ENCODE results near the gene OR52E5.

OR52E5 gene

DNA sequence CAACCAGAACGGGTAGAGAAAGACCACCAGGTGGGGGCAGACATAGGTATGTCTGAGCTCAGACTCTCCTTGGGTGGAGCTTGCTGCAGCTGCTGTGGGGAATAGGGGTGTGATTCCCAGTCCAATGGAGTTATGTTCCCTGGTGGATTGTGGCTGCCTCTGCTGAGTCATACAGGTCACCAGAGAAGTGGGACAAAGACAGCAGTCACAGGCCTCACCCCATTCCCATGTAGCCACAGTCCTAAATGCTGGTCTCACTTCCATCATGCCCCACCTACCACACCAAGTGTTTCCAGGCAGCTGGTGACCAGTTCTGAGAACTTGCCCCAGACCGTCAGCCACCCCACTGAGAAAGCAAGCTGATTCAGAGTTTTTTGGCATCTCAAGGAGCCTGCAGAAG is 17.5 kb downstream of the OR52E5 start:
- POLR2A ChIA-PET (ENCODE audit: low non-redundant PET): no interaction called here
- no peak for DNase-seq (ENCODE audit: low spot score)
- no peak overlapping the region for H3K27ac ChIP-seq
- TF ChIP-seq, protein P1, sequence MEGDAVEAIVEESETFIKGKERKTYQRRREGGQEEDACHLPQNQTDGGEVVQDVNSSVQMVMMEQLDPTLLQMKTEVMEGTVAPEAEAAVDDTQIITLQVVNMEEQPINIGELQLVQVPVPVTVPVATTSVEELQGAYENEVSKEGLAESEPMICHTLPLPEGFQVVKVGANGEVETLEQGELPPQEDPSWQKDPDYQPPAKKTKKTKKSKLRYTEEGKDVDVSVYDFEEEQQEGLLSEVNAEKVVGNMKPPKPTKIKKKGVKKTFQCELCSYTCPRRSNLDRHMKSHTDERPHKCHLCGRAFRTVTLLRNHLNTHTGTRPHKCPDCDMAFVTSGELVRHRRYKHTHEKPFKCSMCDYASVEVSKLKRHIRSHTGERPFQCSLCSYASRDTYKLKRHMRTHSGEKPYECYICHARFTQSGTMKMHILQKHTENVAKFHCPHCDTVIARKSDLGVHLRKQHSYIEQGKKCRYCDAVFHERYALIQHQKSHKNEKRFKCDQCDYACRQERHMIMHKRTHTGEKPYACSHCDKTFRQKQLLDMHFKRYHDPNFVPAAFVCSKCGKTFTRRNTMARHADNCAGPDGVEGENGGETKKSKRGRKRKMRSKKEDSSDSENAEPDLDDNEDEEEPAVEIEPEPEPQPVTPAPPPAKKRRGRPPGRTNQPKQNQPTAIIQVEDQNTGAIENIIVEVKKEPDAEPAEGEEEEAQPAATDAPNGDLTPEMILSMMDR (conservative IDR thresholded peaks at IDR 0.05; ENCODE audit: low read depth): no peak
- CTCF ChIA-PET: no interaction called here

DNA sequence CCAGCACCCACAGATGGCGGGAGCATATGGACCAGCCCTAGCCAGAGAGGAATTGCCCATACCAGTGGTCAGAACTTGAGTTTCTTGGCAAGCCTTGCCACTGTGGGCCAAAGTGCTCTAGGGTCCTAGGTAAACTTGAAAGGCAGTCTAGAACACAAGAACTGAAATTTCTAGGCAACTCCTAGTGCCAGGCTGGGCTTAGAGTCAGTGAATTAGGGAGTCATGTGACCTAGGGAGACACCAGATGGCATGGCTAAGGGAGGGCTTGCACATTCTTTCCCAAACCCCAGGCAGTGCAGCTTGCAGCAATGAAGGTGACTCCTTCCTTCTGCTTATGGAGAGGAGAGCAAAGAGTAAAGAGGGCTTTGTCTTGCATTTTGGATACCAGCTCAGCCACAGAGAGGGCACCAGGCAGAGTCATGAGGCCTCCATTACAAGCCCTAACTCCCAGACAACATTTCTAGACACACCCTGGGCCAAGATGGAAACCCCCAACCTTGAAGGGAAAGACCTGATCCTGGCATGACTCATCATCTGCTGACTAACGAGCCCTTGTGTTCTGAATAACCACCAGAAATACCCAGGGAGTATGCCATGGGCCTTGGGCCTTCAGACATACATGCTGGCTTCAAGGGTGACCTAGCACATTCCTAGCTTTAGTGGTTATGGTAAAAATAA is 29.9 kb downstream of the OR52E5 start:
- DNase-seq (ENCODE audit: low spot score): peak; percentile 10
- TF ChIP-seq, protein P1 (conservative IDR thresholded peaks at IDR 0.05; ENCODE audit: low read depth): no peak
- POLR2A ChIA-PET (ENCODE audit: low non-redundant PET): no interaction called here
- no peak overlapping the region for H3K27ac ChIP-seq
- CTCF ChIA-PET: interaction anchor here (0.6 to 0.7 kb wide), 3 partner anchors 8 to 720 kb away, joined by 3 to 5 read pairs (median 3); no protein-coding TSS in a partner anchor

DNA sequence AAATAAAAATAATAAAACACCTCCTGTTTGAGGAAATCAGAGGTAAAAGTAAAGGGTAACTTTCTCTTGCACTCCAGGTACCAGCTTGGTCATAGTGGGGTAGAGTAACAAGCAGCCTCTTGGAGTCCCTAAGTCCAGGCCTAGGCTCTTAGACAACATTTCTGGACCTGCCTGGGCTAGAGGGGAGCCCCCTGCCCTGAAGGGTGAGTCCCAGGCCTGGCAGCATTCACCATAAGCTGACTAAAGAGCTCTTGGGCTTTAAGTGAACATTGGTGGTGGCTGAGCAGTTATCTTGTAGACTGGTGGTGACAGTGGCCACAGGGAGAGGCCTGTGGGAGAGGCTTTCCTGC is 30.4 kb downstream of the OR52E5 start:
- ChIA-PET POLR2A (ENCODE audit: low non-redundant PET) (no interaction called here), CTCF (interaction anchor here (0.6 to 0.7 kb wide), 2 partner anchors 8 to 721 kb away, joined by 3 read pairs; no protein-coding TSS in a partner anchor)
- no peak overlapping the region for H3K27ac ChIP-seq
- DNase-seq (ENCODE audit: low spot score): no peak
- TF ChIP-seq, protein P1 (conservative IDR thresholded peaks at IDR 0.05; ENCODE audit: low read depth): no peak

DNA sequence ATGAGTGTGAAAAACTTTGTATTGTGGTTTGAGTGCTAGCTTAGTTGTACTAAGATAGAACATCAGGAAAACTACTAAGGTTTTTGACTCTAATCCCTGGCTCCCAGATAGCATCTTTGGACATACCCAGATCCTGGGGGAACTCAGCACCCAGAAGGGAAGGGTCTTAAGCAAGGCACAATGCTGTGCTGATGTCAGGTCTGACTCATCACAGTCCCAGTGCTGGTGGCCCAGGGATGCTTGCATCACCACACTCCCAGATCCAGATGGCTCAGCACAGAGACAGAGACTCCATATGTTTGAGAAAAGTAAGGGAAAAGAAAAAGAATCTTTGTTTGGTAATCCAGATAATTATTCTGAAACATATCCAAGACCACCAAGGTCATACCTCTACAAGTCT is 30.8 kb downstream of the OR52E5 start:
- no peak overlapping the region for H3K27ac ChIP-seq
- ChIA-PET CTCF (no interaction called here), POLR2A (ENCODE audit: low non-redundant PET) (no interaction called here)
- no peak for DNase-seq (ENCODE audit: low spot score)
- TF ChIP-seq, protein P1 (conservative IDR thresholded peaks at IDR 0.05; ENCODE audit: low read depth): no peak

DNA sequence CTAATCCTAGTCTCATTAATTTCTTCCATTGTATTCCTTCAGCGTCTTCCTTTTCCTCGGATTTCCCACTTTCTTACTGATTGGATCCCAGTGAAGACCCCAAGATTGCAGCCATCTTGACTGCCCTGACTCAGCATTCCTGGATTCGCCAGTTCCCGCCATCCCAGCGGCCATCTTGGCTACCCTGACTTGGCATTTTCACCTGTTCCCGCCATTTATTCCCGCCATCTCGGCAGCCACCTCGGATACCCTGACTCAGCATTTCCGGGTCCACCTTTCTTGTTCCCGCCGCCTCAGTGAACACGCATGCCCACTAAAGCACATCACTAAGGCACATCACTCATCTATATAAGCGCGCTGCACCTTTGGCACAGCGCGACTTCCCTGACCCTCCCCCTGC is 35.3 kb downstream of the OR52E5 start:
- DNase-seq (ENCODE audit: low spot score): no peak

DNA sequence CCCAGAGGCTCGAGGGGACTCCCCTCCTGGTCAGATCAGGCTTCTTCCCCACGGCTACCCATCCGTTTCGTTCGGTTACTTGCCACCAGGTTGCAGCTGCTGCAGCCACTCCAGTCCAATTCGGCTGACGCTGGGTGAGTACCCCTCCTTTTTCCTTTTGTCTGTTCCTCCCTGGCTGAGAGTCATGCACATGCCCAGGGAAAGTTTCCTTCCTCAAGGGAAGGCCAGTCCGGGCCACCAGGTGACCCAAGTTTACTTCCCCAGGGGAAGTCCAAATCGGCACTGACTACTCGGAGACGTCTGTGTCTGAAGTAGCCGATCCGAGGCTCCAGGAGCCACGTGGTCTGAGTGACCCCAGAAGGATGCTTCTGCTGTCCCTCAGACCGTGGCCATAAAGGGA is 35.8 kb downstream of the OR52E5 start:
- CTCF ChIA-PET: no interaction called here
- POLR2A ChIA-PET (ENCODE audit: low non-redundant PET): no interaction called here
- TF ChIP-seq, protein P1 (conservative IDR thresholded peaks at IDR 0.05; ENCODE audit: low read depth): no peak
- no peak for DNase-seq (ENCODE audit: low spot score)
- H3K27ac ChIP-seq: no peak overlapping the region

More for the DNA sequence above, 35.3 kb downstream of the OR52E5 start:
- ChIA-PET CTCF (no interaction called here), POLR2A (ENCODE audit: low non-redundant PET) (no interaction called here)
- no peak overlapping the region for H3K27ac ChIP-seq
- TF ChIP-seq, protein P1 (conservative IDR thresholded peaks at IDR 0.05; ENCODE audit: low read depth): no peak

Data from RWPE1 (cell line).